Transverse colon (tissue), 4 donors: Measurements from ENCODE around the gene ARHGAP1.

Experiments
- EP300 ChIP-seq: sonication (generic); formaldehyde crosslinking; IDR thresholded peaks from one replicate; pipeline ENCODE4 v1.6.1; 2017; ENCODE audit warnings: antibody characterized with exemption, low read depth
- POLR2A ChIP-seq: fragments of 450-650 bp; IDR thresholded peaks from one replicate; pipeline ENCODE4 v1.6.1; 2016; ENCODE audit warnings: antibody characterized with exemption, mild to moderate bottlenecking, moderate library complexity
- POLR2AphosphoS5 ChIP-seq, 3 donors: sonication (generic); formaldehyde crosslinking; IDR thresholded peaks; one replicate each; pipeline ENCODE4 v1.6.1; 2016; ENCODE audit warnings: antibody characterized with exemption in 3 of 3
- TF ChIP-seq, protein P1 (sequence below), 5 experiments: fragments of 200-600 bp in 3 of 5; fragments of 450-650 bp in 2 of 5; sonication (generic) in 3 of 5; IDR thresholded peaks; 1 replicate in 2 of 5; 2 replicates in 3 of 5; pipeline ENCODE4 v1.5.1; 2016 to 2017; ENCODE audit warnings: antibody characterized with exemption in 5 of 5, inconsistent platforms in 3 of 5, mild to moderate bottlenecking in 2 of 5, moderate library complexity in 1 of 5

DNA sequence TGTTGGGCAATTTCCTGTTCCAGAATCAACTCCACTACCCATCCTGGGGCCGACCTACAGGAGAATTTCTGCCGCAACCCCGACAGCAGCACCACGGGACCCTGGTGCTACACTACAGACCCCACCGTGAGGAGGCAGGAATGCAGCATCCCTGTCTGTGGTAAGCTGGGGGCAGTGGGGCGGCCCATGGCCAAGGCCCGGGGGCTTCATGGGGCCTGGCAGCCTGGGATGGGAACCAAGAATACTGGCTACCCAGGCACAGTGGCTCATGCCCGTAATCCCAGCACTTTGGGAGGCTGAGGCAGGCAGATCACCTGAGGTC is 22.9 kb upstream of the ARHGAP1 start:
- TF ChIP-seq, protein P1, sequence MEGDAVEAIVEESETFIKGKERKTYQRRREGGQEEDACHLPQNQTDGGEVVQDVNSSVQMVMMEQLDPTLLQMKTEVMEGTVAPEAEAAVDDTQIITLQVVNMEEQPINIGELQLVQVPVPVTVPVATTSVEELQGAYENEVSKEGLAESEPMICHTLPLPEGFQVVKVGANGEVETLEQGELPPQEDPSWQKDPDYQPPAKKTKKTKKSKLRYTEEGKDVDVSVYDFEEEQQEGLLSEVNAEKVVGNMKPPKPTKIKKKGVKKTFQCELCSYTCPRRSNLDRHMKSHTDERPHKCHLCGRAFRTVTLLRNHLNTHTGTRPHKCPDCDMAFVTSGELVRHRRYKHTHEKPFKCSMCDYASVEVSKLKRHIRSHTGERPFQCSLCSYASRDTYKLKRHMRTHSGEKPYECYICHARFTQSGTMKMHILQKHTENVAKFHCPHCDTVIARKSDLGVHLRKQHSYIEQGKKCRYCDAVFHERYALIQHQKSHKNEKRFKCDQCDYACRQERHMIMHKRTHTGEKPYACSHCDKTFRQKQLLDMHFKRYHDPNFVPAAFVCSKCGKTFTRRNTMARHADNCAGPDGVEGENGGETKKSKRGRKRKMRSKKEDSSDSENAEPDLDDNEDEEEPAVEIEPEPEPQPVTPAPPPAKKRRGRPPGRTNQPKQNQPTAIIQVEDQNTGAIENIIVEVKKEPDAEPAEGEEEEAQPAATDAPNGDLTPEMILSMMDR (IDR thresholded peaks at IDR 0.05): no peak
- TF ChIP-seq EP300 (no peak), POLR2A (no peak), POLR2AphosphoS5 (IDR thresholded peaks at IDR 0.05) (no peak)
